Transverse colon (tissue), 4 donors: ENCODE results near the gene CELA2B.

Experiments
- EP300 ChIP-seq: sonication (generic); formaldehyde crosslinking; IDR thresholded peaks from one replicate; pipeline ENCODE4 v1.6.1; 2017; ENCODE audit warnings: antibody characterized with exemption, low read depth
- POLR2AphosphoS5 ChIP-seq, 3 donors: sonication (generic); formaldehyde crosslinking; IDR thresholded peaks; one replicate each; pipeline ENCODE4 v1.6.1; 2016; ENCODE audit warnings: antibody characterized with exemption in 3 of 3
- TF ChIP-seq, protein P1 (sequence below), 5 experiments: fragments of 200-600 bp in 3 of 5; fragments of 450-650 bp in 2 of 5; sonication (generic) in 3 of 5; IDR thresholded peaks; 1 replicate in 2 of 5; 2 replicates in 3 of 5; pipeline ENCODE4 v1.5.1; 2016 to 2017; ENCODE audit warnings: antibody characterized with exemption in 5 of 5, inconsistent platforms in 3 of 5, mild to moderate bottlenecking in 2 of 5, moderate library complexity in 1 of 5

DNA sequence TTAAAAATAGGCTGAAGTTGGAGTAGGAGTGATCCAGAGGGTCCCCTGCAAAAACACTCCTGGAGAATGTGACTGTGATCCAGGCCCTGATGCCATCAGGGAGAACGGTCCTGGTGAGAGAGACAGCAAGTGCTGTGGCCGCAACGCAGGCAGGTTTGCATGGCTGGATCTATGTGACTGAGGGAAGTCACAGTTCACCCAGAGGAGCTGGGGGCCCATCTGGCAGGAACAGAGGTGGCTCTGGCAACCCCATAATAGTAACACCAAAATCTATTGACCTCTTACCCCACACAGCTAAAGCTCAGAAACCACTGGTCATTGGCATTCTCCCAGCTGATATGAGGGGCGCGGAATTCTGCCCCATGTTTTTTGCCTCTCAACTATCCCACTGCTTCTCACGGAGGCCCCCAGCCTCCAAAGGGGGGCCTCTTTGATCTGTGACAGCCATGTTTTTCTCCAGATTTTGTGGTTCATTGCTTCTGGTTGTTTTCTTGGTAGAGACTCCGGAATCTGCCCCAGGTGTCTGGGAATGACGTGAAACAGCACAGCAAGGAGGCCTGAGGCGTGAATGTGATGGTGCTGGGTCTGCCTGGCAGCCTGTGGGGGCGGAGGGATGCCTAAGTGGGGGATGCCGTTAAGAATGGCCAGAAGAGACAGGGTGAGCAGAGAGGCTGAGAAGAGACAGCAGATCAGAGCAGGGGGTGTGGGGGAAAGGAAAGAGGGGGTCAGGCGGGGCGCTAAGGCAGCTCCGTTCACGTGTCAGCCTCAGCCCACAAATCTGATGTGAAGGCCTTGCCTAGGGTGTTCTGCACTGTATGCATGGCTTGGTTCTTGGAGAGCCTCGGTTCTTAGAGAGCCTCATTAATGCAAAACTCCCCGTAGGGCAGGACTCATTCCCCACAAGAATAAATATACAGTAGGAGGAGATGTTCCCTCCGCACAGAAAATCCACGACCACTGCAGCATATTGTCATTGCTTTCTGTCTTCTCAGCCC, 24.6 kb downstream of the CELA2B start:
- TF ChIP-seq, protein P1, sequence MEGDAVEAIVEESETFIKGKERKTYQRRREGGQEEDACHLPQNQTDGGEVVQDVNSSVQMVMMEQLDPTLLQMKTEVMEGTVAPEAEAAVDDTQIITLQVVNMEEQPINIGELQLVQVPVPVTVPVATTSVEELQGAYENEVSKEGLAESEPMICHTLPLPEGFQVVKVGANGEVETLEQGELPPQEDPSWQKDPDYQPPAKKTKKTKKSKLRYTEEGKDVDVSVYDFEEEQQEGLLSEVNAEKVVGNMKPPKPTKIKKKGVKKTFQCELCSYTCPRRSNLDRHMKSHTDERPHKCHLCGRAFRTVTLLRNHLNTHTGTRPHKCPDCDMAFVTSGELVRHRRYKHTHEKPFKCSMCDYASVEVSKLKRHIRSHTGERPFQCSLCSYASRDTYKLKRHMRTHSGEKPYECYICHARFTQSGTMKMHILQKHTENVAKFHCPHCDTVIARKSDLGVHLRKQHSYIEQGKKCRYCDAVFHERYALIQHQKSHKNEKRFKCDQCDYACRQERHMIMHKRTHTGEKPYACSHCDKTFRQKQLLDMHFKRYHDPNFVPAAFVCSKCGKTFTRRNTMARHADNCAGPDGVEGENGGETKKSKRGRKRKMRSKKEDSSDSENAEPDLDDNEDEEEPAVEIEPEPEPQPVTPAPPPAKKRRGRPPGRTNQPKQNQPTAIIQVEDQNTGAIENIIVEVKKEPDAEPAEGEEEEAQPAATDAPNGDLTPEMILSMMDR (IDR thresholded peaks at IDR 0.05) = no peak
- no peak for TF ChIP-seq POLR2AphosphoS5 (IDR thresholded peaks at IDR 0.05)
- no peak for TF ChIP-seq EP300
